Tibial nerve (tissue), 4 donors: ENCODE data around the gene IL1RL1. TPM values are rescaled to one million over a fixed set of nuclear protein-coding genes. Genes with fewer than 3 reads are reported as not detected.

ENCODE experiments used
- DNase-seq, 2 donors: peaks; one replicate each; pipeline ENCODE4 v3.0.0-alpha.2; 2019; ENCODE audit warnings: low spot score in 2 of 2
- H3K27ac ChIP-seq, 4 donors: fragments of 200-600 bp; sonication (generic) in 3 of 4; one replicate each; pipeline ENCODE4 v1.5.1; 2017 to 2019; ENCODE audit warnings: mild to moderate bottlenecking in 1 of 4
- H3K27me3 ChIP-seq, 2 donors: fragments of 200-600 bp; sonication (generic) in 1 of 2; one replicate each; pipeline versions ENCODE4 v1.5.1 to v1.6.0; 2017 to 2019
- H3K36me3 ChIP-seq, 3 donors: fragments of 200-600 bp; sonication (generic); one replicate each; pipeline ENCODE4 v1.5.1; 2018 to 2019
- H3K4me1 ChIP-seq, 4 donors: fragments of 200-600 bp; sonication (generic) in 3 of 4; one replicate each; pipeline ENCODE4 v1.5.1; 2017 to 2019
- H3K4me3 ChIP-seq, 4 donors: fragments of 200-600 bp; sonication (generic) in 3 of 4; one replicate each; pipeline ENCODE4 v1.5.1; 2017 to 2019; ENCODE audit warnings: mild to moderate bottlenecking in 1 of 4, moderate library complexity in 1 of 4
- H3K9me3 ChIP-seq, 4 donors: fragments of 200-600 bp; sonication (generic) in 3 of 4; one replicate each; pipeline ENCODE4 v1.5.1; 2017 to 2019
- EP300 ChIP-seq, 2 donors: sonication (generic); formaldehyde crosslinking; IDR thresholded peaks; one replicate each; pipeline ENCODE4 v1.6.1; 2017; ENCODE audit warnings: antibody characterized with exemption in 2 of 2, mild to moderate bottlenecking in 1 of 2
- POLR2A ChIP-seq, 2 donors: fragments of 450-650 bp; IDR thresholded peaks; one replicate each; pipeline ENCODE4 v1.6.1; 2017; ENCODE audit warnings: antibody characterized with exemption in 2 of 2, mild to moderate bottlenecking in 2 of 2, moderate library complexity in 2 of 2
- WGBS, 2 donors: methylation state at CpG; one replicate each; pipeline ENCODE4 v1.1.5; 2018; 5-methylcytosine and 5-hydroxymethylcytosine counted together
- total RNA-seq, 4 donors: library from RNA; depleted of rRNA; stranded (reverse); fragments of >200 nt; gene quantifications; one replicate each; pipeline ENCODE4 v1.1.0, GENCODE V29; 2016
- TF ChIP-seq, protein P1 (sequence below), 5 experiments: fragments of 200-600 bp in 3 of 5; fragments of 450-650 bp in 2 of 5; sonication (generic) in 3 of 5; IDR thresholded peaks; one replicate each; pipeline ENCODE4 v1.5.1; 2016 to 2019; ENCODE audit warnings: antibody characterized with exemption in 5 of 5, mild to moderate bottlenecking in 3 of 5, moderate library complexity in 2 of 5

The IL1RL1 gene
- total RNA-seq, 4 donors from 2014 or later, result 3.9 to 17.7 (median 6.9) TPM

DNA sequence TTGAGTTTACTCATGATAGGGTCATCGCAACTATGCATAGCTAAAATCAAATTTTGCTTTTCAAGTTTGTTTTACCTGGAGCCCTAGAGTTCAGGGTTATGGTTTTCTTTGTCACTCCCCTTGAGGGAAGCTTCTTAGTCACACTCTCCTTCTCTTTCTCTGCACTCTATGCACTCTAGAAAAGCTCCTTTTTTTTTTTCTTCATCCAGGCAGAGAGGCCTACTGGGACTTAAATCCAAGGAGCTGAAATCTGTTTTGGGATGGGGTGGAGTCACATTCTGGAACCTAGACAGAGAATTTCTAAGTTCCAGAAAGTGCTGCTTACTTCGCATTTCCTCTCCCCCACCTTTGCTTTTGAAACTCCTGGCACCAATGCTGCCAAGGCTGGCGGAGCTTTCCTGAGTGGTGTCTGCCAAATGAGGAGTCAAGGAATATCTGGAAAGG is 25.2 kb downstream of the IL1RL1 start:
- no peak for DNase-seq
- Histone ChIP-seq H3K36me3 (no peaks in the 10 kb centered on the region), H3K27ac (no peak overlapping the region), H3K9me3 (no peaks in the 10 kb centered on the region), H3K27me3 (no peaks in the 10 kb centered on the region), H3K4me3 (no peak overlapping the region), H3K4me1 (peaks cover 0 to 9% (median 0%) of the 10 kb centered on the region in 4 donors)
- WGBS, 2 donors, result 75 to 87% methylated on average over 3 of the region's 3 CpGs
- no peak for TF ChIP-seq POLR2A (IDR thresholded peaks at IDR 0.05)
- TF ChIP-seq, protein P1, sequence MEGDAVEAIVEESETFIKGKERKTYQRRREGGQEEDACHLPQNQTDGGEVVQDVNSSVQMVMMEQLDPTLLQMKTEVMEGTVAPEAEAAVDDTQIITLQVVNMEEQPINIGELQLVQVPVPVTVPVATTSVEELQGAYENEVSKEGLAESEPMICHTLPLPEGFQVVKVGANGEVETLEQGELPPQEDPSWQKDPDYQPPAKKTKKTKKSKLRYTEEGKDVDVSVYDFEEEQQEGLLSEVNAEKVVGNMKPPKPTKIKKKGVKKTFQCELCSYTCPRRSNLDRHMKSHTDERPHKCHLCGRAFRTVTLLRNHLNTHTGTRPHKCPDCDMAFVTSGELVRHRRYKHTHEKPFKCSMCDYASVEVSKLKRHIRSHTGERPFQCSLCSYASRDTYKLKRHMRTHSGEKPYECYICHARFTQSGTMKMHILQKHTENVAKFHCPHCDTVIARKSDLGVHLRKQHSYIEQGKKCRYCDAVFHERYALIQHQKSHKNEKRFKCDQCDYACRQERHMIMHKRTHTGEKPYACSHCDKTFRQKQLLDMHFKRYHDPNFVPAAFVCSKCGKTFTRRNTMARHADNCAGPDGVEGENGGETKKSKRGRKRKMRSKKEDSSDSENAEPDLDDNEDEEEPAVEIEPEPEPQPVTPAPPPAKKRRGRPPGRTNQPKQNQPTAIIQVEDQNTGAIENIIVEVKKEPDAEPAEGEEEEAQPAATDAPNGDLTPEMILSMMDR (IDR thresholded peaks at IDR 0.05), result no peak
- peak in 1 of 2 donors; percentile 10 for TF ChIP-seq EP300 (IDR thresholded peaks at IDR 0.05)

DNA sequence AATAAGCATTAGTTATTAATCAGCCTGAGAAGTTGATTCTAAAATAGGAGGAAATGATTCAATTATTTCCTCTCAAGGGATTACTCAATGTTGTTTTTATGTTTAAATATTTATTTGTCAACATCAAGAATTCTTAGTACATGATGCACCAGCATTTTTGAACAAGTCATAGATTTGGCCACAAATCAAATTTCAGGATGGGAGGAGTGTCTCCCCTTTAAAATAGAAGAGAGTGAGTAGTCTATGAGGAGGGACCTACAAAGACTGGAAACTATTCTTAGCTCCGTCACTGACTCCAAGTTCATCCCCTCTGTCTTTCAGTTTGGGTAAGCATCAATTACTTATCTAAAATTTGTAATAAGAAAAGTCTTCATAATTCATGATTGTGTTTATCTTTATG is 25.6 kb downstream of the IL1RL1 start:
- no peak overlapping the region for H3K27ac ChIP-seq
- H3K4me1 ChIP-seq, result peaks cover 0 to 9% (median 0%) of the 10 kb centered on the region in 4 donors
- no peak for DNase-seq
- TF ChIP-seq POLR2A (IDR thresholded peaks at IDR 0.05) (no peak), EP300 (IDR thresholded peaks at IDR 0.05) (no peak)
- TF ChIP-seq, protein P1 (IDR thresholded peaks at IDR 0.05), result no peak
- no peak overlapping the region for H3K4me3 ChIP-seq
- no peaks in the 10 kb centered on the region for H3K27me3 ChIP-seq
- WGBS, 2 donors, result 23 to 37% methylated on average over 1 of the region's 1 CpG
- no peaks in the 10 kb centered on the region for H3K36me3 ChIP-seq
- no peaks in the 10 kb centered on the region for H3K9me3 ChIP-seq

DNA sequence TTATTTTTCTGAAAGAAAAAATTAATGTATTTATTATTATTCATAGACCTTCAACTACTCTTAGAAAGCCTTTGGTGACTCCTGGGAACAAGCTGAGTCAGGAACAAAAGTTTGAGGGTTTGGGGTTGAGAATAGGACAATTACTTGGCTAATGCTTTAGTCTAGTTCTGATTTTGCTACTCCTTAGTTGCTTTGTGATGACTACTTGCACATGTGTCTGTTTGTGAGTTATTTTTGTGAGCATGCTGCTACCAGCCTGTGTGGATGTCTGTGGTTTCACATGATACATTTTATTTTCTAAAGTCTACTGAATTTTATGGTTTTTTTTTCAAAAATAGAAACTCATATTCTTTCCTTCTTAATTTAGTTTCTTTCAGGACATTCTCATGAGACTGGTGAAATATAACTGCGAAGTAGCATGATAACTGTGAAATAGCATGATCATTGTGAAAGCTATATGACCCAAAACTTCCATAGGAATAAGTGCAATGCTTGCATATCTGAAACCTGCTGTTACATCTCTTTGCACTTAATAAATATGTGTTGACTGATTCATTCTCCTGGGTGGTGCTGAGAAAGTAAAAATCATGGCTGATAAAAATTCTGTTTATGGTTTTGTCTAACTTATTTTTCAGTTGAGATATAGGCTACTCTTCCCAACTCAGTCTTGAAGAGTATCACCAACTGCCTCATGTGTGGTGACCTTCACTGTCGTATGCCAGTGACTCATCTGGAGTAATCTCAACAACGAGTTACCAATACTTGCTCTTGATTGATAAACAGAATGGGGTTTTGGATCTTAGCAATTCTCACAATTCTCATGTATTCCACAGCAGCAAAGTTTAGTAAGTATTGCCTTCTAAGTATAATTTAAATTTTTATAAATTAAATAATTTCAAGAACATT is 26.4 kb downstream of the IL1RL1 start:
- 82 to 84% methylated on average over 3 of the region's 3 CpGs for WGBS, 2 donors
- Histone ChIP-seq H3K27me3 (no peaks in the 10 kb centered on the region), H3K27ac (no peak overlapping the region), H3K9me3 (no peaks in the 10 kb centered on the region), H3K4me3 (no peak overlapping the region), H3K36me3 (no peaks in the 10 kb centered on the region), H3K4me1 (peaks cover 0 to 9% (median 0%) of the 10 kb centered on the region in 4 donors)
- TF ChIP-seq, protein P1 (IDR thresholded peaks at IDR 0.05), result no peak
- no peak for TF ChIP-seq POLR2A (IDR thresholded peaks at IDR 0.05)
- no peak for TF ChIP-seq EP300 (IDR thresholded peaks at IDR 0.05)
- DNase-seq, result no peak

DNA sequence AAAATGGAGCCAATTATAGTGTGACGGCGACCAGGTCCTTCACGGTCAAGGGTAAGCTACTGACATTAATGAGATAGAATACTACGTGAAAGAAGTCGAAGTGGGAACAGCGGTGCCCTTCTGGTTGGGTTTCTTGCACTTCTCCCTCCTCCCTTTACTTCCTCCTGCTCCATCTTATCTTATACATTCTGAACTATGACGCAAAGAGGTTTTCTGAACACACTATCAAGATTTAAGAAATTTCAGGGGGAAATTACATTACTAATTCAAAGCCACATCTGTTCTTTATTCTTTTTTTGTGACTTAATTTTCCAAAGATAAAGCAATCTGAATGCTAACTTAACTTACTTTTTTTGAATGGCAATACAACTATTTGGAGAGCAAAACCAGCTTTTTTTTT is 29.4 kb downstream of the IL1RL1 start:
- Histone ChIP-seq H3K4me3 (no peak overlapping the region), H3K27me3 (no peaks in the 10 kb centered on the region), H3K36me3 (no peaks in the 10 kb centered on the region), H3K4me1 (peaks cover 0 to 9% (median 0%) of the 10 kb centered on the region in 4 donors), H3K9me3 (no peaks in the 10 kb centered on the region), H3K27ac (no peak overlapping the region)
- no peak for DNase-seq
- TF ChIP-seq, protein P1 (IDR thresholded peaks at IDR 0.05), result no peak
- no peak for TF ChIP-seq EP300 (IDR thresholded peaks at IDR 0.05)
- TF ChIP-seq POLR2A (IDR thresholded peaks at IDR 0.05), result no peak
- 89% methylated on average over 7 of the region's 7 CpGs for WGBS, 2 donors

DNA sequence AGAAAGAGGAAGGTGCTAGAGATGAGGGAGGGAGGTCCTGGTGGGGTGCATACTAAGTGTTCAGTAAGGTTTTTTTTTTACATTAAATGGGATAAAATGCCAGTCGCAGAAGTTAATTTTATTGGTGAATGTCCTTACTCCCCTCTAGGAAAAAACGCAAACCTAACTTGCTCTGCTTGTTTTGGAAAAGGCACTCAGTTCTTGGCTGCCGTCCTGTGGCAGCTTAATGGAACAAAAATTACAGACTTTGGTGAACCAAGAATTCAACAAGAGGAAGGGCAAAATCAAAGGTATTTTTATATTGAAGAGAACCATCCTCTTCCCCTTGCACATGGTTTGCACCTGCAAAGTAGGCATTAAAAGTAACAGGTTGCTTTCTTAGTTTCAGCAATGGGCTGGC is 31.5 kb downstream of the IL1RL1 start:
- no peaks in the 10 kb centered on the region for H3K4me1 ChIP-seq
- H3K36me3 ChIP-seq, result no peaks in the 10 kb centered on the region
- H3K27me3 ChIP-seq, result no peaks in the 10 kb centered on the region
- no peak for DNase-seq
- 56 to 63% methylated on average over 3 of the region's 3 CpGs for WGBS, 2 donors
- TF ChIP-seq EP300 (IDR thresholded peaks at IDR 0.05), result no peak
- TF ChIP-seq POLR2A (IDR thresholded peaks at IDR 0.05), result no peak
- TF ChIP-seq, protein P1 (IDR thresholded peaks at IDR 0.05), result no peak
- H3K9me3 ChIP-seq, result no peaks in the 10 kb centered on the region
- no peak overlapping the region for H3K27ac ChIP-seq
- no peak overlapping the region for H3K4me3 ChIP-seq
